H9 (cell line): Measurements from ENCODE around the gene WDR64. TPM values are rescaled to one million over a fixed set of nuclear protein-coding genes. Genes with fewer than 3 reads are reported as not detected.

ENCODE experiments used
- DNase-seq: peaks from one replicate; pipeline ENCODE4 v3.0.0-alpha.2; 2017
- H2AFZ ChIP-seq: one replicate; pipeline ENCODE4 v1.6.1; 2013; ENCODE audit warnings: mild to moderate bottlenecking, low read length, control low read depth, moderate library complexity
- H2AK5ac ChIP-seq: 2 replicates; pipeline ENCODE4 v1.6.1; 2013; ENCODE audit warnings: low read length, control low read depth, mixed read lengths; ENCODE audit not compliant: insufficient read length
- H2BK120ac ChIP-seq: one replicate; pipeline ENCODE4 v1.6.1; 2013; ENCODE audit warnings: low read depth, mild to moderate bottlenecking, low read length, control low read depth, inconsistent platforms; ENCODE audit not compliant: poor library complexity, severe bottlenecking
- H2BK12ac ChIP-seq: 2 replicates; pipeline ENCODE4 v1.6.1; 2013; ENCODE audit warnings: low read length, control low read depth, mixed read lengths, low read depth; ENCODE audit not compliant: insufficient read length
- H2BK15ac ChIP-seq: 2 replicates; pipeline ENCODE4 v1.6.1; 2013; ENCODE audit warnings: low read depth, low read length, control low read depth
- H2BK20ac ChIP-seq: one replicate; pipeline ENCODE4 v1.6.1; 2013; ENCODE audit warnings: low read depth, mild to moderate bottlenecking, low read length, control low read depth, inconsistent platforms; ENCODE audit not compliant: poor library complexity, severe bottlenecking
- H2BK5ac ChIP-seq: 2 replicates; pipeline ENCODE4 v1.6.1; 2013; ENCODE audit warnings: low read length, control low read depth, mixed read lengths; ENCODE audit not compliant: insufficient read length
- H3K14ac ChIP-seq: 2 replicates; pipeline ENCODE4 v1.6.1; 2013; ENCODE audit warnings: low read length, control low read depth; ENCODE audit not compliant: insufficient read depth
- H3K18ac ChIP-seq: 2 replicates; pipeline ENCODE4 v1.6.1; 2013; ENCODE audit warnings: low read depth, mild to moderate bottlenecking, mixed read lengths, low read length, control low read depth; ENCODE audit not compliant: insufficient read length
- H3K23ac ChIP-seq: 2 replicates; pipeline ENCODE4 v1.6.1; 2013; ENCODE audit warnings: low read length, control low read depth, mixed read lengths, low read depth; ENCODE audit not compliant: insufficient read length
- H3K23me2 ChIP-seq: 2 replicates; pipeline ENCODE4 v1.6.1; 2013; ENCODE audit warnings: low read depth, mild to moderate bottlenecking, mixed read lengths, low read length, control low read depth; ENCODE audit not compliant: insufficient read length, poor library complexity, severe bottlenecking
- H3K27ac ChIP-seq: 2 replicates; pipeline ENCODE4 v1.5.1; 2013; ENCODE audit warnings: low read length, control low read depth, mixed read lengths, low read depth; ENCODE audit not compliant: insufficient read length
- H3K27me3 ChIP-seq: 2 replicates; pipeline ENCODE4 v1.6.1; 2013; ENCODE audit warnings: low read length, control low read depth, inconsistent platforms; ENCODE audit not compliant: insufficient read depth
- H3K4ac ChIP-seq: 2 replicates; pipeline ENCODE4 v1.6.1; 2013; ENCODE audit warnings: low read depth, mild to moderate bottlenecking, control low read depth, inconsistent platforms, low read length, moderate library complexity
- H3K4me1 ChIP-seq: 2 replicates; pipeline ENCODE4 v1.6.1; 2013; ENCODE audit warnings: low read length, control low read depth, inconsistent platforms; ENCODE audit not compliant: insufficient read depth
- H3K4me2 ChIP-seq: 2 replicates; pipeline ENCODE4 v1.6.1; 2013; ENCODE audit warnings: low read length, control low read depth, mixed read lengths; ENCODE audit not compliant: insufficient read length, insufficient read depth
- H3K56ac ChIP-seq: 2 replicates; pipeline ENCODE4 v1.6.1; 2013; ENCODE audit warnings: low read depth, mild to moderate bottlenecking, mixed read lengths, low read length, control low read depth; ENCODE audit not compliant: insufficient read length
- H3K79me1 ChIP-seq: 2 replicates; pipeline ENCODE4 v1.6.1; 2013; ENCODE audit warnings: low read depth, mild to moderate bottlenecking, moderate library complexity, low read length, control low read depth, inconsistent platforms; ENCODE audit not compliant: insufficient read depth, poor library complexity, severe bottlenecking
- H3K79me2 ChIP-seq: 2 replicates; pipeline ENCODE4 v1.6.1; 2013; ENCODE audit warnings: low read length, control low read depth, inconsistent platforms; ENCODE audit not compliant: insufficient read depth
- H3K9ac ChIP-seq: 2 replicates; pipeline ENCODE4 v1.6.1; 2013; ENCODE audit warnings: low read length, control low read depth, mixed read lengths; ENCODE audit not compliant: insufficient read length; ENCODE audit errors: extremely low read depth
- H3K9me3 ChIP-seq: one replicate; pipeline ENCODE4 v1.6.1; 2013; ENCODE audit warnings: low read depth, low read length, inconsistent platforms; ENCODE audit not compliant: control insufficient read depth
- H3T11ph ChIP-seq: one replicate; pipeline ENCODE4 v1.6.1; 2013; ENCODE audit warnings: mild to moderate bottlenecking, low read length, control low read depth, inconsistent platforms
- H4K20me1 ChIP-seq: one replicate; pipeline ENCODE4 v1.6.1; 2013; ENCODE audit not compliant: control insufficient read depth, insufficient read length, insufficient read depth
- H4K5ac ChIP-seq: 2 replicates; pipeline ENCODE4 v1.6.1; 2013; ENCODE audit warnings: low read depth, mild to moderate bottlenecking, mixed read lengths, low read length, control low read depth; ENCODE audit not compliant: insufficient read length
- H4K8ac ChIP-seq: replicated peaks from 2 replicates; pipeline ENCODE4 v1.6.1; 2013; ENCODE audit warnings: low read length, control low read depth, mixed read lengths, low read depth; ENCODE audit not compliant: insufficient read length
- H4K91ac ChIP-seq: 2 replicates; pipeline ENCODE4 v1.6.1; 2013; ENCODE audit warnings: low read depth, mild to moderate bottlenecking, moderate library complexity, mixed read lengths, low read length, control low read depth; ENCODE audit not compliant: insufficient read length
- H3K27ac Mint-ChIP-seq, 3 experiments: 2 replicates in 2 of 3; 3 replicates in 1 of 3; pipeline ENCODE4 v1.8.0; 2020 to 2021; ENCODE audit warnings: mixed read lengths in 3 of 3, mild to moderate bottlenecking in 1 of 3, moderate library complexity in 1 of 3
- H3K27me3 Mint-ChIP-seq: 2 replicates; pipeline ENCODE4 v1.8.0; 2021; ENCODE audit warnings: low read depth, mild to moderate bottlenecking, moderate library complexity, mixed read lengths
- H3K36me3 Mint-ChIP-seq, 3 experiments: 2 replicates in 2 of 3; 3 replicates in 1 of 3; pipeline ENCODE4 v1.8.0; 2020 to 2021; ENCODE audit warnings: low read depth in 3 of 3, mixed read lengths in 3 of 3; ENCODE audit not compliant: insufficient read depth in 1 of 3
- H3K4me1 Mint-ChIP-seq, 2 experiments: 2 replicates each; pipeline ENCODE4 v1.8.0; 2020; ENCODE audit warnings: mixed read lengths in 2 of 2
- H3K4me3 Mint-ChIP-seq, 2 experiments: 2 replicates in 1 of 2; 3 replicates in 1 of 2; pipeline ENCODE4 v1.8.0; 2020 to 2021; ENCODE audit warnings: mild to moderate bottlenecking in 2 of 2, mixed read lengths in 2 of 2, moderate library complexity in 1 of 2
- H3K9me3 Mint-ChIP-seq, 2 experiments: 2 replicates in 1 of 2; 3 replicates in 1 of 2; pipeline ENCODE4 v1.8.0; 2020; ENCODE audit warnings: mild to moderate bottlenecking in 2 of 2, mixed read lengths in 2 of 2, moderate library complexity in 1 of 2
- WGBS: extraction: QIAGEN DNeasy Blood & Tissue Kit; methylation state at CpG from one replicate; pipeline ENCODE4 v1.1.7; 2013; ENCODE audit warnings: missing lambda C conversion rate, low lambda C conversion rate, mixed read lengths; ENCODE audit not compliant: insufficient read length; ENCODE audit errors: extremely low coverage; 5-methylcytosine and 5-hydroxymethylcytosine counted together
- total RNA-seq: library from RNA; stranded (reverse); gene quantifications from 2 replicates; pipeline ENCODE4 v1.2.1, GENCODE V29; 2021
- TF ChIP-seq, protein P1 (sequence below): fragments of 200-600 bp; sonication (generic); conservative IDR thresholded peaks from 3 replicates; pipeline ENCODE4 v1.8.0; 2021; ENCODE audit warnings: antibody characterized with exemption, mild to moderate bottlenecking

The WDR64 gene
- total RNA-seq, 1 experiment from 2014 or later = not detected

- peak within 1 kb of the TSS; percentile 70 for H4K5ac ChIP-seq
- H3K27ac ChIP-seq = peak within 1 kb of the TSS; percentile 56
- H4K20me1 ChIP-seq = no peaks in the 10 kb centered on the region
- peak within 1 kb of the TSS; percentile 91 for H3K9ac ChIP-seq
- no peak within 1 kb of the TSS for H2BK120ac ChIP-seq
- Mint-ChIP-seq H3K4me3 (peak within 1 kb of the TSS; percentile 97 to 98), H3K4me1 (peaks cover 19 to 20% of the 10 kb centered on the region in 2 experiments), H3K27ac (peak within 1 kb of the TSS; percentile 99 to 100 (median 100)), H3K36me3 (peaks cover 17 to 33% (median 30%) of the 10 kb centered on the region in 3 experiments), H3K9me3 (no peaks in the 10 kb centered on the region), H3K27me3 (no peaks in the 10 kb centered on the region; the same call in 1 of the 2 replicates)
- TF ChIP-seq, protein P1, sequence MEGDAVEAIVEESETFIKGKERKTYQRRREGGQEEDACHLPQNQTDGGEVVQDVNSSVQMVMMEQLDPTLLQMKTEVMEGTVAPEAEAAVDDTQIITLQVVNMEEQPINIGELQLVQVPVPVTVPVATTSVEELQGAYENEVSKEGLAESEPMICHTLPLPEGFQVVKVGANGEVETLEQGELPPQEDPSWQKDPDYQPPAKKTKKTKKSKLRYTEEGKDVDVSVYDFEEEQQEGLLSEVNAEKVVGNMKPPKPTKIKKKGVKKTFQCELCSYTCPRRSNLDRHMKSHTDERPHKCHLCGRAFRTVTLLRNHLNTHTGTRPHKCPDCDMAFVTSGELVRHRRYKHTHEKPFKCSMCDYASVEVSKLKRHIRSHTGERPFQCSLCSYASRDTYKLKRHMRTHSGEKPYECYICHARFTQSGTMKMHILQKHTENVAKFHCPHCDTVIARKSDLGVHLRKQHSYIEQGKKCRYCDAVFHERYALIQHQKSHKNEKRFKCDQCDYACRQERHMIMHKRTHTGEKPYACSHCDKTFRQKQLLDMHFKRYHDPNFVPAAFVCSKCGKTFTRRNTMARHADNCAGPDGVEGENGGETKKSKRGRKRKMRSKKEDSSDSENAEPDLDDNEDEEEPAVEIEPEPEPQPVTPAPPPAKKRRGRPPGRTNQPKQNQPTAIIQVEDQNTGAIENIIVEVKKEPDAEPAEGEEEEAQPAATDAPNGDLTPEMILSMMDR = peak; percentile 31; the same call in 1 of the 3 replicates
- peak within 1 kb of the TSS; percentile 99 for H3K14ac ChIP-seq
- peak within 1 kb of the TSS; percentile 99 for H3K18ac ChIP-seq
- H3K79me2 ChIP-seq = peaks cover 5% of the 10 kb centered on the region; the same call in 1 of the 2 replicates
- no peak within 1 kb of the TSS for H2BK12ac ChIP-seq
- peak within 1 kb of the TSS; percentile 55 for H2BK5ac ChIP-seq
- no peak within 1 kb of the TSS for H4K91ac ChIP-seq
- peak within 1 kb of the TSS; percentile 80 for H3K4me2 ChIP-seq
- H2BK15ac ChIP-seq = no peak within 1 kb of the TSS
- H3K4ac ChIP-seq = no peak within 1 kb of the TSS
- DNase-seq = peak; percentile 94
- no peak within 1 kb of the TSS for H3K56ac ChIP-seq
- H3K23me2 ChIP-seq = peaks cover 12% of the 10 kb centered on the region
- peak within 1 kb of the TSS; percentile 84 for H3T11ph ChIP-seq
- H3K4me1 ChIP-seq = no peaks in the 10 kb centered on the region; the same call in 1 of the 2 replicates
- H3K27me3 ChIP-seq = no peaks in the 10 kb centered on the region
- no peak within 1 kb of the TSS for H4K8ac ChIP-seq
- WGBS = no CpG with 5 or more reads among the region's 68 CpGs
- H2BK20ac ChIP-seq = no peak within 1 kb of the TSS
- H3K9me3 ChIP-seq = no peaks in the 10 kb centered on the region
- no peak within 1 kb of the TSS for H3K23ac ChIP-seq
- peak within 1 kb of the TSS; percentile 10 for H2AK5ac ChIP-seq
- H2AFZ ChIP-seq = peak within 1 kb of the TSS; percentile 34
- H3K79me1 ChIP-seq = no peaks in the 10 kb centered on the region
These were observed 196.0 kb downstream of the WDR64 start, which contains the start of gene EXO1 for GRCh38 chr1:241847796-241848685. Gene EXO1 (plus strand): TSS chr1:241848204. CDS start chr1:241850426, 2,222 bp downstream.
